Nephron progenitor cell (in vitro differentiated cells): ENCODE data around the gene BCL2L2.
A peak's percentile ranks its signal among the peaks of the same experiment; 100 is the strongest.

ENCODE experiments used
- DNase-seq: peaks from one replicate; pipeline ENCODE4 v3.0.0; 2021
- H3K27ac Mint-ChIP-seq: 2 replicates; pipeline ENCODE4 v1.8.0; 2021; ENCODE audit warnings: mild to moderate bottlenecking, moderate library complexity, mixed read lengths
- H3K27me3 Mint-ChIP-seq: 2 replicates; pipeline ENCODE4 v1.8.0; 2021; ENCODE audit warnings: mild to moderate bottlenecking, low read depth, mixed read lengths; ENCODE audit not compliant: poor library complexity
- H3K36me3 Mint-ChIP-seq: 2 replicates; pipeline ENCODE4 v1.8.0; 2021; ENCODE audit warnings: low read depth, mixed read lengths
- H3K4me1 Mint-ChIP-seq: 2 replicates; pipeline ENCODE4 v1.8.0; 2021; ENCODE audit warnings: mixed read lengths
- H3K4me3 Mint-ChIP-seq: 2 replicates; pipeline ENCODE4 v1.8.0; 2021; ENCODE audit warnings: mild to moderate bottlenecking, moderate library complexity, mixed read lengths
- H3K9me3 Mint-ChIP-seq: 2 replicates; pipeline ENCODE4 v1.8.0; 2021; ENCODE audit warnings: mild to moderate bottlenecking, moderate library complexity, mixed read lengths
- TF ChIP-seq, protein P1 (sequence below): fragments of 200-600 bp; sonication (generic); IDR thresholded peaks from 2 replicates; pipeline ENCODE4 v1.5.0; 2021; ENCODE audit warnings: antibody characterized with exemption

Gene BCL2L2

GRCh38 chr14:23316300-23316699 is 9.7 kb downstream of the BCL2L2 start:
- Mint-ChIP-seq H3K4me1 (peaks cover 15% of the 10 kb centered on the region), H3K4me3 (no peak overlapping the region), H3K27me3 (no peaks in the 10 kb centered on the region), H3K27ac (no peak overlapping the region), H3K36me3 (peaks cover 59% of the 10 kb centered on the region), H3K9me3 (no peaks in the 10 kb centered on the region)
- TF ChIP-seq, protein P1, sequence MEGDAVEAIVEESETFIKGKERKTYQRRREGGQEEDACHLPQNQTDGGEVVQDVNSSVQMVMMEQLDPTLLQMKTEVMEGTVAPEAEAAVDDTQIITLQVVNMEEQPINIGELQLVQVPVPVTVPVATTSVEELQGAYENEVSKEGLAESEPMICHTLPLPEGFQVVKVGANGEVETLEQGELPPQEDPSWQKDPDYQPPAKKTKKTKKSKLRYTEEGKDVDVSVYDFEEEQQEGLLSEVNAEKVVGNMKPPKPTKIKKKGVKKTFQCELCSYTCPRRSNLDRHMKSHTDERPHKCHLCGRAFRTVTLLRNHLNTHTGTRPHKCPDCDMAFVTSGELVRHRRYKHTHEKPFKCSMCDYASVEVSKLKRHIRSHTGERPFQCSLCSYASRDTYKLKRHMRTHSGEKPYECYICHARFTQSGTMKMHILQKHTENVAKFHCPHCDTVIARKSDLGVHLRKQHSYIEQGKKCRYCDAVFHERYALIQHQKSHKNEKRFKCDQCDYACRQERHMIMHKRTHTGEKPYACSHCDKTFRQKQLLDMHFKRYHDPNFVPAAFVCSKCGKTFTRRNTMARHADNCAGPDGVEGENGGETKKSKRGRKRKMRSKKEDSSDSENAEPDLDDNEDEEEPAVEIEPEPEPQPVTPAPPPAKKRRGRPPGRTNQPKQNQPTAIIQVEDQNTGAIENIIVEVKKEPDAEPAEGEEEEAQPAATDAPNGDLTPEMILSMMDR: no peak
- DNase-seq: no peak

DNA sequence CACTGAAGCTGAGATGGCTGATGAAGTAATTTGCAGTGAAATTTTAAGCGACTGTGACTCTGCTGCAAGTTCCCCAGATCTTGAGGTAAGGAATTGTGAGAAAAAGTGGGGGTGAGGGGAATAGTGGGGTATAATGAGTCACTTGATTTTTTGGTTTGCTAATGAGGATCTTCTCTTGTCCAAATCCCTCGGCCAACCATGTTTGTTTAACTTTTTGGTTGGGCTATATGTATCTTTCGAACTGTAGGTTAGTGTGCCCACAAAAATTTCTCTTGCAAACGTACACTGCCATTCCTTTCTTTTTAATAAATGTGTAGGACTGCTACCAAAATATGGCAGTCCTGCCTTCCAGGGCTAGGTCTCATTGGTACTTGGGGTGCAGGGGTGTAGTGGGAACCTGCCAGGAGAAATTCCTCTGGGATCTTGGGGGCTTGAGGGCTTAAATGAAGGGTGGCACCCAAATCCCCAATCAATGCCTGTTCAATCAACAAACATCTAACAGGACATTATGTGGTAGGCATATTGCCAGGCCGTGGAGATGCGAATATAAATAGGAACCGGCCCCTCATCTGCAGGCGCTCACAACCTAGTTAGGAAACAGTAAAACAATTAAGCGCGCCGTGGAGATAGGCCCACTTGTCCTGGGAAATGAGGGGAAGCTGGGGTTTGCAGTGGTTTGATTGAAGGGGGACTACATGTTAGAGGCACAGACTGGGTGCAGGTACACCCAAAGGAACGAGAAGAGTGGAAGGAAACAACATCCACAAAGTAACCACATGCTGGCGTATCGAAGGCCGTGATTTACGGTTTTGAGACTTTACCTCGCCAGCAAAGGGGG is 13.3 kb downstream of the BCL2L2 start:
- TF ChIP-seq, protein P1: no peak

GRCh38 chr14:23320584-23321571 is 14.2 kb downstream of the BCL2L2 start, which contains the start of gene PABPN1:
PABPN1 (plus strand) TSS chr14:23321457; CDS start chr14:23321470, 13 bp downstream.
- Mint-ChIP-seq H3K4me3 (peak within 1 kb of the TSS; percentile 90), H3K36me3 (peaks cover 57% of the 10 kb centered on the region), H3K9me3 (no peaks in the 10 kb centered on the region), H3K27ac (peak within 1 kb of the TSS; percentile 99), H3K27me3 (no peaks in the 10 kb centered on the region), H3K4me1 (peaks cover 49% of the 10 kb centered on the region)
- TF ChIP-seq, protein P1: no peak
- DNase-seq: peak; percentile 96

More for the DNA sequence above, 13.3 kb downstream of the BCL2L2 start:
- Mint-ChIP-seq H3K36me3 (peaks cover 55% of the 10 kb centered on the region), H3K9me3 (no peaks in the 10 kb centered on the region), H3K4me3 (peak overlapping the region; percentile 78), H3K4me1 (peaks cover 45% of the 10 kb centered on the region), H3K27ac (peak overlapping the region; percentile 99), H3K27me3 (no peaks in the 10 kb centered on the region)
- DNase-seq: no peak

GRCh38 chr14:23321572-23322547 is 15.2 kb downstream of the BCL2L2 start:
- Mint-ChIP-seq H3K27me3 (no peaks in the 10 kb centered on the region), H3K36me3 (peaks cover 56% of the 10 kb centered on the region), H3K9me3 (no peaks in the 10 kb centered on the region), H3K4me3 (peak overlapping the region; percentile 90), H3K27ac (peak overlapping the region; percentile 97), H3K4me1 (peaks cover 54% of the 10 kb centered on the region)
- DNase-seq: peak; percentile 60
- TF ChIP-seq, protein P1: no peak
